Measurements from ENCODE around the gene SIRT5.

Gene SIRT5

DNA sequence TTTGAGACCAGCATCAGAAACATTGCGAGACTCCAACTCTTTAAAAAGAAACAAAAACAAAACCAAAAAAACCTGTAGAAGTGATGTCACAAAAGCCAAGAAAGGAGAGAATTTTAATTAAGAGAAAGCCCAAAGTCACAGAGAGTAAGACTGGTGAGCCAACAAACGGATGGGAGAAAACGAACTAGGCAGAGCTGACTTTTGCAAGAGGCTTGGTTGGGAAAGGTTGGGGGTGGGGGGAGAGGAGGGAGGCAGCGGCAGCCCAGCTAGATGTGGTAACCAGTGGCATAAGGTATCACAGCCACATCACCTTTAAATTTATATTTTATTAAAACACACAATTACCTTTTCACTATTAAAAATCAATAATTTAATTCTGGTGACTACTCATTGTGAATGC is 64.2 kb downstream of the SIRT5 start:
- DNase-seq, result no peak

DNA sequence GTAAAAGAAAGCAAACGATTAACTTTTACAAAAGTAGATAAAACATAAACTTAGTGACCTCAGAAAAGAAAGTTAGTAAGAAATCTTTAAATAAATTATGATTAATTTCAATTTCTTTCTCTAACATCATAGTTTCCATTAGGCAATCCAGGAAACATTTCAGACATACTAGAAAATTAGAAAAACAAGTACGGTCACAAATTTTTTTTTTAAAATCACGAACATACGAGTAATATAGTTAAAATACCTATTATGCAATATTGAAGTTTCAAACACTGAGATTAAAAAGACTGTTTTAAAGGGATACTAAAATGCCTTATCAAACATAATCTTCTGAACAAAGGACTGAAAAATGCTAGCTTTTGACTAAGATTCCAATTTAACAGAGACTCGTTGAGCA is 66.9 kb downstream of the SIRT5 start:
- DNase-seq, result no peak

DNA sequence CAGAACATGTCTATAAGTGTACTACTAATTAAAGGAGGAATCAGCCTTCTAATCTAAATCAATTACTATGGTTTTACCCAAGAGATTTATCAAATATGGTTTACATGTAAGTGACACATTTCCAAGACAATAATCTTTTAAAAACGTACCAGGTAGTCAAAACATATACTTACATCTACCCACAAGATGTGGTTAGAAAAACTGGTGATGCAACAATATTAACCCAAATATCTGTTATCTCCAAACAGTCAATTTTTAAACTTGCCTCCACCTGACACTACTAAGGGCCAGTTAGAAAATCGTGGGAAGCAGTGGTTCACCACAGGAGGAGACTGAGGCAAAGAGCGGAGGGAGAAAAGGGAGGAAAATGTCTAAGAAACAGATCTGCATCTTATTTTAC is 68.7 kb downstream of the SIRT5 start:
- DNase-seq, result no peak

DNA sequence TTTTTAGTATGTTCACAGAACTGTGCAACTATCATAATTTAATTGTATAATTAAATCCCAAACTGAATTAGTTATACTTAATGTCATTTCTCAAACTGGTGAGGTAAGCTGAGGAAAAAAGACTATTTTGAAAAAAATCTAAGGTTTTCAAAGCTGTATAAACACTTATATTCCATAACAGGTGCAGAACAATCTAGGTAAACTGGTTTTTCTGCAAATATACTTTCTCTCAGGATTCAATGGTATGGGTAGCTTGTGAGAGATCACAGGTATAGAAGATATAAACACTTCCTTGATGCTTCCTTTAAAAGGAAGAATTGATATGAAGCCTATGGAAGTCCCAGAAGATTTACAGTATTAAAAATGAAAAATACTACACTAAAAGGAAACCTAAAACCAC is 74.4 kb downstream of the SIRT5 start:
- DNase-seq, result no peak

DNA sequence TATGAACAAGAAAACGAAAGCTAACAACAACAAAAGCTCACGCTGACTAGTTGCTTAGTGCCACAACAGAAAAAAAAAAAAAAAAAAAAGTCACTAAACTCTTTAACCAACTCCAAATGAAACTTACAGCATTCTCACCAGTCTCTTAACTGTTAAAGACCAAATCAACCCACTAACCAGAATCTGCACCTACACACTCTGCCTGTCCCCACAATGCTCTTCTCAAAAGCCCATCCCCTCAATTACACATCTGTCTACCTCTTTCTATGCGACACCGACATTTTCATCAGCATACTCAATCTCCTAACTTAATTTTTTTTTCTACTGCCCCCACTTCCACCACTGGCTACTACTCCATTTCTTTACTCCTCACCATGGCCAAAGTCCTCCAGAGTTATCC is 75.0 kb downstream of the SIRT5 start:
- DNase-seq, result no peak

DNA sequence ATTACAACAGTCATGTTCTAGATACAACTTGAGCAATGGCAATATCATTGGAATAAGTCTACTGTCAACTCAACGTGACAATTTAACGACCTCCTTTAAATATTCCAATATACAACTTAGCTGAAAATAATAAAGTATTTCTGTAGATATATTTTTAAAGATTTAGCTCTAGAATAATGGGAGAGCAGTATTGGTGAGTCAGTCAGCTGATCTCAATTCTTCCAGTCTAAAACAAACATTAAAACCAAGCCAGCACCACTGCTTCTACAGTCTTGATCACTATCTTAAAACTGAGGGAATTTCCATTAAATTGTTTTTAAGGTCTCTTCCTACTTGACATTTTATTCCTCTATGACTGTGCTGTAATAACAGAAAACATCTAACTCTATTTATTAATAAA is 78.9 kb downstream of the SIRT5 start:
- no peak for DNase-seq

DNA sequence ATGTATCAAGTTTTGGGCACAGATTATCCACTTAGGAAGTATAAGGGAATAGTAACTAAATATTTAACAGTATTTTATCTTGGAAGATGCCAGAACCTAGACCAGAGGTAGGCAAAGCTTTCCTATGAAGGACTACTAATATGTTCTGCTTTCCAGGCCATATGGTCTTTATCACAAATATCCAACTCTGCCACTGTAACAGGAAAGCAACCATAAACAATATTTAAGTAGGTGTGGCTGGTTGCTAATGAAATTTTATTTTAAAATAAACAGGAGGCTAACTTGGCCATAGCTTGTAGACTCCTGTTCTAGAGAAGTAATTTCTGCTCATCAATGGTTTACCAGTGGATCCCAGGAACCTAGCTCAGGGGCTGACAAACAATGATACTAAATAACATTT is 80.1 kb downstream of the SIRT5 start:
- no peak for DNase-seq

DNA sequence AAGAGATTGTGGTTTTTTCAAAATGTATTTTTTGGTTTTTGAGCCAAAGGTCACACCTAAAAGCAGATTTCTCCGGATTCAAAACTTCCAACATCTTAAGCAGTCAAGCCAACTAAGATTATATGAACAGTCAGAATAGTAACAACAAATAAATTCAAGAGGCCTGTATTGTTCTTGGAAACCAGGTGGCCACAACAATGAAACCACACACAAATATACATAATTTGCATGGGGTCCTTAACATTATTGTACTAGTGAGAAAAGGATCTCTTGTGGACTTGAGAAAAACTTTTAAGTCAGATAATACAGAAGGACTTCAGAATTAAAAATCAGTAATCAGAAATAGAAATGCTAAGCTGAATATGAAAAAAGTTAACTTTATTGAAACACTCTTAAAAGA is 81.3 kb downstream of the SIRT5 start:
- no peak for DNase-seq

DNA sequence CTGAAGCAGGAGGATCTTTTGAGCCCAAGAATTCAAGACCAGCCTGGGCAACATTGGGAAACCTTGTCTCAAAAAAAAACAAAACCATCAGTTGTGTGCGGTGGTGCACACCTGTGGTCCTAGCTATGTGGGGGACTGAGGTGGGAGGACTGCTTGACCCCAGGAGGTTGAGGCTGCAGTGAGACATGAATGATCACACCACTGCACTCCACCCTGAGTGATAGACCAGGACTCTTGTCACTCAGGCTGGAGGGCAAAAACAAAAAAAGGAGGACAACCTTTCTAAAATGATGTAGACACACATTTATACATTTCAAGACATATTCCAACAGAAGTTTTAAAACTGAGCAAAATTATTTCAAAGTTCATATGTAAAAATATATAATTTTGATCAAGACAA is 85.9 kb downstream of the SIRT5 start:
- no peak for DNase-seq

DNA sequence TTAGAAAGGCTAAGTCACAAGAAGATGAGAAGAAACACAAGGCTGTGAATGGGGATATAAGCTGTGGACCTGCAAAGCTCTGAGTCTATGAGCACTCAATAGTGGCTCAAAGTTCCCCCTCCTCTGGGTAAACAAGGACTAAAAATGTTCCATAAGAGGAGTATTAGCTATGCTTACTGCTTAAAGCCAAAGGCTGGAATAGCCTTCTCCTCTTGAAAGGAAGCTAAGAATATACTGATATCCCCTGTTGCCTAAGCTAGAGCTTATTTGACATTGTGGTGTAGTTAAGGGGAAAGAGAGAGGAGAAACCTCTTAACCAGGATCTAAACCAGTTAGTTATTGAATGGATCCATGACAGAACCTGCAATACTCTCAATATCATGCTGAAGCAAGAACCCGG is 86.5 kb downstream of the SIRT5 start:
- no peak for DNase-seq

DNA sequence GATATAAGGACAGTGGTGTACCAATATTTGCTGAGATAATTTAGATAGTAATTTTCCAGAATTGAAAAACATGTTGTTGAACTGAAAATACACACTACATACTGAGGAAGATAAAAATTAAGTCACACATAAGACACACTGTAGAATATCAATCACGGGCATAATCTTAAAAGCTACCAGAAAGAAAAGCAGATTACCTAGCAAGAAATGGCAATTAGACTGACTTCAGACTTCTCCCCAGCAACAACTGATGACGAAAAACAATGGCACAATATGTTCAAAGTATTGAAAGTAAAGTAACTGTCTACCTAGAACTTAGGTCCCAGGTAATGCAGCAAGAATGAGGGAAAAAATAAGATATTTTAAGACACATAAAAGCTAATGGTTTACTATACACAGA is 87.2 kb downstream of the SIRT5 start:
- no peak for DNase-seq

DNA sequence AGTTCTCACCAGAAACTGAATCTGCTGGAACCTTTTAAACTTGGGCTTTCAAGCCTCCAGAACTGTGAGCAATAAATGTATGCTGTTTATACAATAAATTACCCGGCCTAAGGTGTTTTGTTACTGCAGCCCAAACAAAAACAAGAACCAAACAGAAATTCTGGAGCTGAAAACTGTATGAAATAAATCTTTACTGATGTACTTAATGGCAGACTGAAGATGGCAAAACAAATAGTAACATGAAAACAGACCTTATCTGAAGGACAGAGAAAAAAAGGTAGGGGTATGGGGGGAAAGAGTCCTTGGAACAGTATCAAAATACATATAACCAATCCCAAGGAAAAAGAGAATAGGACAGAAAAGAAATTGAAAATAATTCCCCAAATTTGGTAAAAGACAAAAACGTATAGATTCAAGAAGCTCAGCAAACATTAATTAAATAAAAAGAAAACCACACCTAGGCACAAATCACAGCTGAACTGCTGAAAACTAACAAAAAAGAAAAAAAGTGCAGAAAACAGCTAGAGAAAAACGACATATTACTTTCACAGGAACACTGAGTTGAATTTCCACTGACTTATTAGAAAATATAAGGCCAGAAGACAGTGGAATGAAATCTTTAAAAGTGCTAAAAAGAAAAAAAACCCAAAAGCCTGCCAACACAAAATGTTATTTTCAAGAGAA is 88.4 kb downstream of the SIRT5 start:
- DNase-seq, result no peak

DNA sequence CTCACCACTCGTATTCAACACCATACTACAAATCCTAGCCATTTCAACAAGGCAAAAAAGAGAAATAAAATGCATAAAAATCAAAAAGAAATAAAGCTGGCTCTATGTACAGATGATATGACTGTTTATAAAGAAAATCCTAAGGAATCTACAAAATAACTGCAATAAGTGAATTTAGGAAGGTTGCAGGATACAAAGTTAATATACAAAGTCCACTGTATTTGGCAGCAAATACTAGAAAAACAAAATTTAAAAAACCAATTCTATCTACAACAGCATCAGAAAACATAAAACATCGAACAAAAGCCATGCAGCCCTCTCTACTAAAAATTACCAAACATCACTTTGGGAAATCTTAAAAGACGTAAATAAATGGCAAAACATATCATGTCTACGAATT is 89.6 kb downstream of the SIRT5 start:
- no peak for DNase-seq
